Kidney capillary endothelial cell (primary cell): ENCODE results near the gene ZNF354C.

Experiments
- DNase-seq: peaks from one replicate; pipeline ENCODE4 v3.0.0-alpha.2; 2018; ENCODE audit warnings: low spot score

ZNF354C gene

GRCh38 chr5:179127136-179128040, 67.2 kb downstream of the ZNF354C start:
- no peak for DNase-seq

GRCh38 chr5:179128041-179128365, 67.8 kb downstream of the ZNF354C start:
- no peak for DNase-seq

GRCh38 chr5:179128976-179129375, 68.8 kb downstream of the ZNF354C start:
- no peak for DNase-seq

GRCh38 chr5:179129607-179130071, 69.5 kb downstream of the ZNF354C start:
- no peak for DNase-seq

DNA sequence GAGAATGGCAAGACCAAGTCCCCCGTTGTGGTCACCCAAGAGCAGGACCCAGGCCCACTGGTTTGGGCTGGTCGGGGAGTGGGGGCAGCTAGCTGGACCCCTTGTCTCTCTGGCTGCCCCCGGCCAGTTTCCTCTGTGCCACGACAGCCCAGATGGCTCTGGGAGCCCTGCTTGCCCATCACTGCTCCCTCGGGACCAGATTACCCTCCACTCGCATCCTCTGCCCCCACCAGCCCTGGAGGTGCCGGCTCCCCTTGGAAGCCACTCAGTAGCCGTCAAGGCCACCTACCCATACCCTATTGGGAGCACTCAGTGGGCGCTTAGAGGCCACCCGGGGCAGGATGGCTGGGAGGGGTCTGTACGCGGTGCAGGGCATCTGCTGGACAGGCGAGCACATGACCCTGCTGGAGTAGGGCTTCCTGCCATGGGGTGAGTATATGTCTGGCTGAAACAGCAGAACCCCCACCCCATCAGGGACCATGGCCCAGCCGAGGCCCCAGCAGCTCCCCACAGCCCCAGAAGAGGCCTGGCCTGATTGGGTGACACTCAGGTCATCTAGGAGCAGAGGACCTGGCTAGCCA, 70.0 kb downstream of the ZNF354C start:
- DNase-seq = no peak

DNA sequence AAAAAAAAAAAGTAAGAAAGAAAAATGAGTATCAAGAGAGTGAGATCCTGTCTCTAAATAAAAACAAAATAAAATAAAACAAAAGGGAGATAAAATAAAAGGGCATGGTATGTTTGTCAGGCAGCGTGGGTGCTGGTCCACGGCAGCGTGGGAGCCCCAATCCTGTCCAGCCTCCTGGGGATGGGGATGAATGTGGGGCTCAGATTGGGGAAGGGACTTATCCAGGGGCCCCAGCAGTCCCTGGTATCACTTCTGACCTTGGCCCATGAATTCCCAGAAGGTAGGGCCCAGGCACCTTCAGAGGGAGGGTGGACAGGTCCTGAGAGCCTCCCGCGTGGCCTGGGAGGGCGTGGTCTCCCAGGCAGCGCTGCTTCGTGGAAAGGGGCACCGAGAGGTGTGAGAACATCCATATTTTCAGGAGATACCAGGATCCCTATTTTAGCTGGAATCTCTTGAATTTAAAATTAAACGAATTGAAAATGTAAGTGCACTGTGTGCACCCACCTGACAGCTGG, 71.2 kb downstream of the ZNF354C start:
- DNase-seq = no peak

GRCh38 chr5:179131886-179132585, 71.9 kb downstream of the ZNF354C start:
- no peak for DNase-seq

DNA sequence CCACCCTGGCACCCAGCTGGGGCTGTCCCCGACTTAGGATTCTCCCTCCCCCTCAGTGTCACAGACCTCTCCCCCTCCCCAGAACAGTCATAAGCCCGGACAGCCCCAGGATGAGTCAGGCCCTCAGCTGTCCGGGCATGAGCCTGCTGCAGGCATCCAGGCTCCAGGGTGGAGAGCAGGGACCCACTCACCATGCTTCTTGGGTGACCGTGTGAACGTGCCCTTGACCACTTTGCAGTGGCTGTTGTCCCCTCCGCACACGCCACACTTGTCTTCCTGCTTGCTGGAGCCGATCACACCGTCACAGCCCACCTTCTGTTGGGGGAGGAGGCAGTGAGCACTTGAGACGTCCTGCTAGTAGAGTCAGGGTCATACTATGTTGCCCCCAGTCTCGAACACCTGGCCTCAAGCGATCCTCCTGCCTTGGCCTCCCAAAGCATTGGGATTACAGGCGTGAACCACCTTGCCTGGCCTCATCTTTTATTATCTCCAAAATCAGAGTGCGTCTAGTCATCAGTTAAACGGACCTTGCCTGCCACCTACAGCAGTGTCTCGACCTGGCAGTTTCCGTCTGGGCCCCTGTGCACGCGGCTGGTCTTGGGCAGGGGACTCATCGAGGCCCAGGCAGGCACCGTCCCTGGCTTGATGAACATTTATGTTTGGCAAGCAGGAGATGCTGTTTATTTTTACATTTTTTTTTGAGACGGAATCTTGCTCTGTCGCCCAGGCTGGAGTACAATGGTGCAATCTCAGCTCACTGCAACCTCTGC, 72.6 kb downstream of the ZNF354C start:
- DNase-seq = no peak
